ENCODE data around the gene DMTF1. TPM values are rescaled to one million over a fixed set of nuclear protein-coding genes. Genes with fewer than 3 reads are reported as not detected.

The DMTF1 gene
- total and polyA plus RNA-seq, 8 donors, result 66.7 to 321 (median 261) TPM

GRCh38 chr7:87206361-87206760, 54.1 kb downstream of the DMTF1 start:
- TF ChIP-seq, protein P1, sequence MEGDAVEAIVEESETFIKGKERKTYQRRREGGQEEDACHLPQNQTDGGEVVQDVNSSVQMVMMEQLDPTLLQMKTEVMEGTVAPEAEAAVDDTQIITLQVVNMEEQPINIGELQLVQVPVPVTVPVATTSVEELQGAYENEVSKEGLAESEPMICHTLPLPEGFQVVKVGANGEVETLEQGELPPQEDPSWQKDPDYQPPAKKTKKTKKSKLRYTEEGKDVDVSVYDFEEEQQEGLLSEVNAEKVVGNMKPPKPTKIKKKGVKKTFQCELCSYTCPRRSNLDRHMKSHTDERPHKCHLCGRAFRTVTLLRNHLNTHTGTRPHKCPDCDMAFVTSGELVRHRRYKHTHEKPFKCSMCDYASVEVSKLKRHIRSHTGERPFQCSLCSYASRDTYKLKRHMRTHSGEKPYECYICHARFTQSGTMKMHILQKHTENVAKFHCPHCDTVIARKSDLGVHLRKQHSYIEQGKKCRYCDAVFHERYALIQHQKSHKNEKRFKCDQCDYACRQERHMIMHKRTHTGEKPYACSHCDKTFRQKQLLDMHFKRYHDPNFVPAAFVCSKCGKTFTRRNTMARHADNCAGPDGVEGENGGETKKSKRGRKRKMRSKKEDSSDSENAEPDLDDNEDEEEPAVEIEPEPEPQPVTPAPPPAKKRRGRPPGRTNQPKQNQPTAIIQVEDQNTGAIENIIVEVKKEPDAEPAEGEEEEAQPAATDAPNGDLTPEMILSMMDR (IDR thresholded peaks at IDR 0.05), result no peak
- DNase-seq (no peak), ATAC-seq (no peak)
- Histone ChIP-seq H3K9me3 (peaks cover 0 to 27% of the 10 kb centered on the region in 2 donors), H3K4me1 (peaks cover 0 to 10% of the 10 kb centered on the region in 2 donors), H3K36me3 (peaks cover 0 to 23% of the 10 kb centered on the region in 2 donors), H3K4me3 (no peak overlapping the region), H3K27me3 (no peaks in the 10 kb centered on the region), H3K27ac (no peak overlapping the region)
- intact Hi-C loops (cut with DNase I), result no loop called here

DNA sequence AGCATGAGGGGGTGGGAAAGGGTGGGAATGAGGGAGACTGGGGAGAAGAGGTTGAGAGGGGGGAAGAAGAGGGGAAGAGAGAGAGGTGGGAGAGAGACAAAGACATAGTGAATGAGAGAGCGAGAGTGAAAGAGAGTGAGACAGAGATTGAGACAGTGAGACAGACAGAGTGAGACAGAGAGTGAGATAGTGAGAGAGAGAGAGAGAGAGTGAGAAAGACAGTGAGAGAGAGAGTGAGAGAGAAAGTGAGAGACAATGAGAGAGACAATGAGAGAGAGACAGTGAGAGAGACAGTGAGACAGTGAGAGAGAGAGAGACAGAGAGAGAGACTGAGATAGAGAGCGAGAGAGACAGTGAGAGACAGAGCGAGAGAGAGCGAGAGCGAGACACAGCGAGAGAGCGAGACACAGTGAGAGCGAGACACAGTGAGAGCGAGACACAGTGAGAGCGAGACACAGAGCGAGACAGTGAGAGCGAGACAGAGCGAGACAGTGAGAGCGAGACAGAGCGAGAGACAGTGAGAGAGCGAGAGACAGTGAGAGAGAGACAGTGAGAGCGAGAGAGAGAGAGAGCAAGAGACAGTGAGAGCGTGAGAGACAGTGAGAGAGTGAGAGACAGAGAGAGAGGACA, 57.2 kb downstream of the DMTF1 start:
- TF ChIP-seq, protein P1 (IDR thresholded peaks at IDR 0.05), result no peak
- Histone ChIP-seq H3K36me3 (peaks cover 0 to 22% of the 10 kb centered on the region in 2 donors), H3K4me3 (no peak overlapping the region), H3K9me3 (peaks cover 0 to 23% of the 10 kb centered on the region in 2 donors), H3K27ac (no peak overlapping the region), H3K27me3 (no peaks in the 10 kb centered on the region), H3K4me1 (peaks cover 24 to 32% of the 10 kb centered on the region in 2 donors)
- ATAC-seq (no peak), DNase-seq (no peak)
- intact Hi-C loops (cut with DNase I), result no loop called here

GRCh38 chr7:87210506-87210905, 58.3 kb downstream of the DMTF1 start:
- intact Hi-C loops (cut with DNase I), result no loop called here
- Histone ChIP-seq H3K4me3 (no peak overlapping the region), H3K9me3 (peaks cover 0 to 12% of the 10 kb centered on the region in 2 donors), H3K36me3 (peaks cover 0 to 12% of the 10 kb centered on the region in 2 donors), H3K4me1 (peaks cover 26 to 37% of the 10 kb centered on the region in 2 donors), H3K27me3 (no peaks in the 10 kb centered on the region), H3K27ac (no peak overlapping the region)
- no peak for ATAC-seq
- TF ChIP-seq, protein P1 (IDR thresholded peaks at IDR 0.05), result no peak
- DNase-seq, result no peak

DNA sequence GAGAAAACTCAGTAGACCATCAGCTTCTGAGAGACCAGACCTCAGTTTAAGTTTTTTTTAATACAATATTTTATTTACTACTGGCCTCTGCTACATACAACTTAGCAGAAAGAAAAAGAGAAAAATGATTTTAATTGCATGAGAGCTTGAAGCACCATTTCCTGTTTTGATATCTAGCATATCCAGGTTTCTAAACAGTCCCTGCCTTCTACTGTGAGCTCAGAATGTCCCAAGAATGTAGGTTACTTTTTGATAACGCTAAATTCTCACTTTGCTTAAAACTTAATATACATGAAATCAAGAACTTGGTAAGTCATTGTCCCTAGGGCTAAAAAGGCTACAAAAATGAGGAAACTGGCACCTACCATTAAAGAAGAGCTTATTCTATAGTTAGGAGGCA, 60.2 kb downstream of the DMTF1 start:
- Histone ChIP-seq H3K9me3 (no peaks in the 10 kb centered on the region), H3K4me3 (no peak overlapping the region), H3K27ac (peak overlapping the region in 1 of 2 donors; percentile 53), H3K4me1 (peaks cover 38 to 57% of the 10 kb centered on the region in 2 donors), H3K36me3 (no peaks in the 10 kb centered on the region), H3K27me3 (no peaks in the 10 kb centered on the region)
- DNase-seq, result no peak
- no peak for ATAC-seq
- TF ChIP-seq, protein P1 (IDR thresholded peaks at IDR 0.05), result no peak
- intact Hi-C loops (cut with DNase I), result no loop called here

- H3K4me1 ChIP-seq, result peaks cover 45 to 64% of the 10 kb centered on the region in 2 donors
- no peaks in the 10 kb centered on the region for H3K9me3 ChIP-seq
- no peaks in the 10 kb centered on the region for H3K36me3 ChIP-seq
- H3K27me3 ChIP-seq, result no peaks in the 10 kb centered on the region
- ATAC-seq (no peak), DNase-seq (no peak)
- H3K4me3 ChIP-seq, result no peak overlapping the region
- intact Hi-C loops (cut with DNase I), result no loop called here
- TF ChIP-seq, protein P1 (IDR thresholded peaks at IDR 0.05), result no peak
- H3K27ac ChIP-seq, result peak overlapping the region in 1 of 2 donors; percentile 53
Measured at GRCh38 chr7:87213252-87213651, 61.0 kb downstream of the DMTF1 start.
